ENCODE measurements around the gene EIF4H.

DNA sequence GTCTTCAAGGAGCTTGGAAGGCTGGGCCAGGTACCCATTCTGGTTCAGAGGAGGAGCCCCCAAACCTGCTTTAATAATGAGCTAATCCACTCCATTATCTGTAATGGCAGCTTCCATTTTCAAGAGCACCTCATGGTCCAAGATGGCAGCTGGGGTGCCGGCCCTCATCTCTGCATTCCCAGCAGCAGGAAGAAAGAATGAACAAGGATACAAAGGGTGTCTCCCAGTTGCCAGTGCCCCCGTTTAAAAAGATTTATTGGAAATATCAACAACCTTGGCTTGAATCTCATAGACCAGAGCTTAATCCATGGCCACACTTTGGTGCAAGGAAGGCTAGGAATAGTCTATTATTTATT lies 44.2 kb downstream of the EIF4H start:
- TF ChIP-seq EZH2 (IDR thresholded peaks at IDR 0.05) (no peak), POLR2AphosphoS5 (IDR thresholded peaks at IDR 0.05; ENCODE audit: borderline replicate concordance, low read depth, low read length) (no peak), FOXP2 (optimal IDR thresholded peaks at IDR 0.05; ENCODE audit: control extremely low read depth, extremely low read length, insufficient read depth) (no peak)

Data from SK-N-MC (cell line).